Omental fat pad (tissue), 4 donors: Measurements from ENCODE around the gene GET3. TPM values are rescaled to one million over a fixed set of nuclear protein-coding genes. Genes with fewer than 3 reads are reported as not detected.

Experiments
- ATAC-seq: fragments of 150-250 bp; one replicate; pipeline ENCODE4 v1.9.1; 2016; ENCODE audit warnings: mild to moderate bottlenecking, moderate library complexity; ENCODE audit not compliant: low FRiP score
- DNase-seq: peaks from one replicate; pipeline ENCODE4 v3.0.0-alpha.2; 2019; ENCODE audit warnings: low spot score
- CTCF ChIP-seq, 3 donors: fragments of 450-650 bp; IDR thresholded peaks; one replicate each; pipeline ENCODE4 v1.5.1; 2016 to 2017; ENCODE audit warnings: antibody characterized with exemption in 3 of 3, mild to moderate bottlenecking in 3 of 3, moderate library complexity in 2 of 3
- total RNA-seq, 4 donors: library from RNA; depleted of rRNA; stranded (reverse); fragments of >200 nt; gene quantifications; one replicate each; pipeline ENCODE4 v1.1.0, GENCODE V29; 2016

GET3 gene
- total RNA-seq, 4 donors from 2014 or later, result 36.6 to 55.4 (median 48.9) TPM

GRCh38 chr19:12773571-12773970, 36.3 kb downstream of the GET3 start:
- TF ChIP-seq CTCF (IDR thresholded peaks at IDR 0.05), result no peak
- ATAC-seq (no peak), DNase-seq (no peak)

GRCh38 chr19:12774588-12775555, 37.6 kb downstream of the GET3 start, which contains the start of gene HOOK2:
Gene HOOK2, minus strand, starts transcription at chr19:12775552. Its CDS starts 103 bp downstream, at chr19:12775449.
- DNase-seq, result no peak
- no peak for TF ChIP-seq CTCF (IDR thresholded peaks at IDR 0.05)

GRCh38 chr19:12777217-12778016, 40.1 kb downstream of the GET3 start:
- DNase-seq (no peak), ATAC-seq (peak; percentile 53)
- peak in 2 of 3 donors; percentile 87 to 96 for TF ChIP-seq CTCF (IDR thresholded peaks at IDR 0.05)

More at GRCh38 chr19:12774588-12775555, 37.6 kb downstream of the GET3 start, which contains the start of gene HOOK2:
- ATAC-seq, result peak; percentile 5

- no peak for TF ChIP-seq CTCF (IDR thresholded peaks at IDR 0.05)
- peak; percentile 21 for ATAC-seq
- no peak for DNase-seq
These were observed 41.0 kb downstream of the GET3 start for GRCh38 chr19:12778017-12778904.

GRCh38 chr19:12778905-12779161, 41.5 kb downstream of the GET3 start:
- DNase-seq (no peak), ATAC-seq (no peak)
- TF ChIP-seq CTCF (IDR thresholded peaks at IDR 0.05), result no peak

GRCh38 chr19:12779162-12779993, 42.1 kb downstream of the GET3 start:
- ATAC-seq, result peak; percentile 25
- no peak for DNase-seq
- TF ChIP-seq CTCF (IDR thresholded peaks at IDR 0.05), result no peak
